Measurements from ENCODE around the gene CAMTA1. TPM values are rescaled to one million over a fixed set of nuclear protein-coding genes. Genes with fewer than 3 reads are reported as not detected.
A peak's percentile ranks its signal among the peaks of the same experiment; 100 is the strongest.

Gene CAMTA1
- polyA plus RNA-seq, 1 donor from 2014 or later: 79.0 TPM

- H3K4me1 Mint-ChIP-seq: no peaks in the 10 kb centered on the region
- H3K4me3 Mint-ChIP-seq: no peak overlapping the region
- H3K27me3 Mint-ChIP-seq: peaks cover 5% of the 10 kb centered on the region
- H3K27ac Mint-ChIP-seq: no peak overlapping the region
- H3K9me3 Mint-ChIP-seq: no peaks in the 10 kb centered on the region
- H3K36me3 Mint-ChIP-seq: no peaks in the 10 kb centered on the region
Observed at GRCh38 chr1:7527733-7528045, 742.4 kb downstream of the CAMTA1 start.

- H3K27ac Mint-ChIP-seq: no peak overlapping the region
- H3K4me3 Mint-ChIP-seq: no peak overlapping the region
- H3K36me3 Mint-ChIP-seq: no peaks in the 10 kb centered on the region
- H3K27me3 Mint-ChIP-seq: peaks cover 5% of the 10 kb centered on the region
- no peaks in the 10 kb centered on the region for H3K4me1 Mint-ChIP-seq
- no peaks in the 10 kb centered on the region for H3K9me3 Mint-ChIP-seq
Observed at GRCh38 chr1:7528386-7529198, 743.3 kb downstream of the CAMTA1 start.

DNA sequence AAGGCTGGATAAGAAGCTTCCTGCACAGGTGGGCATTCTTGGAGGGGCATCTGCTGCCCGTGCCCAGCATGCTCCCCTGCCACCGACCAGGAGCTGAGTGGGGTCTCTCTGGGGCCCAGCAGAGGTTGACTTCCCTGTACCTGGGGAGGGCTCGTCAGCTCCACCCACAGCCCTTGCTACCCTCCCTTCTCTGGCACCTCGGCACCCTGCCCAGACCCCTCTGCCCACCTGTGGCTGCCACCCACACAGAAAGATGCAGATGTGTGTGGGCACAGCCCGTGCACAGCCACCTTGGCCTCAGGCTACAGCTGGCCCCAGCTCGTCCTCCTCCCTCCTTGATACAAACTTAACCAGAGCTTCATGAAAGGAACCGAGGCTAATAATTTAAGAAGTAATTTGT, 744.7 kb downstream of the CAMTA1 start:
- H3K4me1 Mint-ChIP-seq: no peaks in the 10 kb centered on the region
- H3K27me3 Mint-ChIP-seq: peaks cover 3% of the 10 kb centered on the region
- no peak overlapping the region for H3K4me3 Mint-ChIP-seq
- no peaks in the 10 kb centered on the region for H3K9me3 Mint-ChIP-seq
- no peak overlapping the region for H3K27ac Mint-ChIP-seq
- H3K36me3 Mint-ChIP-seq: no peaks in the 10 kb centered on the region

- Mint-ChIP-seq H3K4me3 (no peak overlapping the region), H3K9me3 (no peaks in the 10 kb centered on the region)
Observed at GRCh38 chr1:7531562-7532340, 746.5 kb downstream of the CAMTA1 start.

DNA sequence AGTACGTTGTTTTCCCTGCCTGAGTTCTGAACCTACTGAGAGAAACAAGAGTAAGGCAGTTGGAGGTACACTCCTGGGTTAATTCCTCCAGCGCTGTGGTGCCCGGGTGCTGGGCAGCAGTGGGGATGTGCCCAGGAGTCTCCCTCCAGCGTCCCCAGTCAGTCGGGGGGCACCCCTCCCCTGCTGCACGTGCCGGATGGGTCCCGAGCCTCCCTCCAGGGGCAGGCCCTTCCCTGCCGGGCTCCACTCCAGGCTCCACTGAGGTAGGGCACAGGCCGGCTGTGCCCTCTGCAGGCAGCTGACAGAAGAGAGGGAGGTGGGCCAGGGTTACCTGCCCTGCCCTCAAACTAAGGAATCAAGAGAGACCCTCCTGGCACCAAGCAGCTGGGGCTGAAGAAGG, 747.8 kb downstream of the CAMTA1 start:
- H3K4me1 Mint-ChIP-seq: no peaks in the 10 kb centered on the region
- H3K4me3 Mint-ChIP-seq: no peak overlapping the region
- no peaks in the 10 kb centered on the region for H3K36me3 Mint-ChIP-seq
- H3K9me3 Mint-ChIP-seq: no peaks in the 10 kb centered on the region
- H3K27me3 Mint-ChIP-seq: peaks cover 3% of the 10 kb centered on the region
- peak overlapping the region in 1 of 3 donors; percentile 46 for H3K27ac Mint-ChIP-seq

More at GRCh38 chr1:7531562-7532340, 746.5 kb downstream of the CAMTA1 start:
- Mint-ChIP-seq H3K27me3 (peaks cover 3% of the 10 kb centered on the region), H3K27ac (no peak overlapping the region), H3K4me1 (no peaks in the 10 kb centered on the region), H3K36me3 (no peaks in the 10 kb centered on the region)

GRCh38 chr1:7534061-7534825, 749.0 kb downstream of the CAMTA1 start:
- no peaks in the 10 kb centered on the region for H3K36me3 Mint-ChIP-seq
- H3K4me3 Mint-ChIP-seq: no peak overlapping the region
- no peak overlapping the region for H3K27ac Mint-ChIP-seq
- H3K9me3 Mint-ChIP-seq: no peaks in the 10 kb centered on the region
- peaks cover 3% of the 10 kb centered on the region for H3K27me3 Mint-ChIP-seq
- no peaks in the 10 kb centered on the region for H3K4me1 Mint-ChIP-seq

DNA sequence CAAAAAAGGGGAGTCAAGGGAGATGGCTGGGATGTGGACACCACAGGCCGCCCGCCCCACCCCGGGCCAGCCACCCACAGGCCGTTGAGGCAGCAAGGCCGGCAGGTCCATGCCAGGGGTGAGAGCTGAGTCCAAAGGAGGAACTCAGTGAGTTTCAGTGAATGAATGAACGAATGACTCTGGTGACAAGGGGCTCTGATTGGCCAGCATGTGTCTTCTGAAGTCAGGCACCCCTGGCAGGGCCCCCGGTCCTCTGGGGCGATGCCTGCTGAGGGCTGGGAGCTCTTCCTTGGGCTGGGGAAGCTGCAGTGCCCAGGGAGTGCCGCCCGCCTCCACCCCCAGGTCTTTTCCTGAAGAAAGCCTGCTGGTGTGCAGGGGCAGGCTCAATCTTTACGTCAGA, 749.8 kb downstream of the CAMTA1 start:
- Mint-ChIP-seq H3K9me3 (no peaks in the 10 kb centered on the region), H3K4me3 (no peak overlapping the region), H3K4me1 (no peaks in the 10 kb centered on the region), H3K27ac (no peak overlapping the region), H3K27me3 (no peaks in the 10 kb centered on the region), H3K36me3 (no peaks in the 10 kb centered on the region)

DNA sequence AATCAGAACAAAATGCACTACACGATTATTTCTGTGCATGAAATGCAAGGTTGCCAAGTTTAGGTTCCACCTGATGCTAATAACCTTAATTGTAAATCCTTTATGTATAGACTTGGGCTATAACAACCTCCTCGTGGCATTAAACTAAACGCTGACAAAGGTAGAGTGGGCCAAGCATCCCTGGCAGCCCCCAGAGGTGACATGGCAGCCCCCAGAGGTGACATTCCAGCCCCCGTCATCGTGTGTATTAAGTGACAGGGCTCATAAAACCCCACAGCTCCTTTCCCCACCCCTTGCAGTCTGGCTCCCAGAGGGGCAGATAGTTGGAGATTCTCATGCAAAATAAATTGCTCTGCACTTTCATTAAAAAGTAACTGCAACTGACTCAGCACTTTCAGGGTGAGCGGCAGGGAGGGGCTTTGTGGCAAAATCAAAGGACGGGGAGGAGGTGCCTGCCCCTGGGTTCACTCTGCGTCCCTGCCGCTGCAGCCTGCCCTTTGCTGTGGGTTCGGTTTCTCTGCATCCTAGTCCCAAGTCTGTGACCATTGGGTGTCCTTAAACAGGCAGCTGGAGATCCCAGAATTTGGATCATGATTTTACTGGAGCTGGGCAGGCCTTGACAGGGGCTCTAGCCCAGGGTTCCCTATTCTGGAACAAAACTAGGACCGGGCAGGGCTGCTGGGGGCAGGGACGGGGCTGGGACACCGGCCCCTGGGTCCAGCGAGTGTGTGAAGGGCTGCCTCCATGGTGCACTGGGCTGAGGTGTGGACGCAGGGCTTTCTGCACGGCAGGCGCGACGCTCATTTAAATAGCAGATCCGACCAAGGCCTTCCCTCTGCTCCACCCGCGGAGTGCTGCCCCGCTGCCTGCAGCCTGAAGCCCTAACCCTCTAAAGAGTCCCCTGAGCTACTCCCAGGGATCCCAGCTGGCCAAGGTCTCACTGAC, 751.0 kb downstream of the CAMTA1 start:
- Mint-ChIP-seq H3K36me3 (no peaks in the 10 kb centered on the region), H3K27ac (no peak overlapping the region), H3K9me3 (no peaks in the 10 kb centered on the region), H3K4me1 (no peaks in the 10 kb centered on the region), H3K4me3 (no peak overlapping the region), H3K27me3 (peaks cover 3% of the 10 kb centered on the region)

GRCh38 chr1:7536891-7537591, 751.8 kb downstream of the CAMTA1 start:
- H3K4me1 Mint-ChIP-seq: no peaks in the 10 kb centered on the region
- peak overlapping the region in 1 of 4 donors; percentile 21 for H3K4me3 Mint-ChIP-seq
- no peaks in the 10 kb centered on the region for H3K9me3 Mint-ChIP-seq
- H3K36me3 Mint-ChIP-seq: no peaks in the 10 kb centered on the region
- peaks cover 3% of the 10 kb centered on the region for H3K27me3 Mint-ChIP-seq
- no peak overlapping the region for H3K27ac Mint-ChIP-seq

DNA sequence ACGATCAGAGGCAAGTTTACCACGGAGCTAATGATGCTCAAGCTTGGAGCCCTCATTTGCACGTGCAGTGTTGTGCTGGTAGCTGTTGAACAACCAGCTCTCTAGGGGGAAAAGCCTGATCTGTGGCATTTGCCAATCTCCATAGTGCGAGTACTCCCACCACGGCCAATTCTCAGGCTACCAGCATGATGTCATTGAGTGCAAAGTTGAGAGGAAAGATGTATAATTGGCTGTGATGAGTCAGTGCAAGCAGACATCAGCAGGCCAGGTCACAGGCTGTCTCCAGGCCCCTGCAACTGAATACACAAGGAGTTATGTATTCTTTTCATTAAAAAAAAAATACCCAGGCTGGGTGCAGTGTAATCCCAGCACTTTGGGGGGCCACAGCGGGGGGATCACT, 752.8 kb downstream of the CAMTA1 start:
- Mint-ChIP-seq H3K36me3 (no peaks in the 10 kb centered on the region), H3K4me1 (no peaks in the 10 kb centered on the region), H3K27me3 (peaks cover 3% of the 10 kb centered on the region), H3K4me3 (peak overlapping the region in 1 of 4 donors; percentile 72), H3K27ac (no peak overlapping the region), H3K9me3 (no peaks in the 10 kb centered on the region)

GRCh38 chr1:7538849-7539768, 753.9 kb downstream of the CAMTA1 start:
- no peaks in the 10 kb centered on the region for H3K36me3 Mint-ChIP-seq
- no peaks in the 10 kb centered on the region for H3K4me1 Mint-ChIP-seq
- peaks cover 3% of the 10 kb centered on the region for H3K27me3 Mint-ChIP-seq
- H3K27ac Mint-ChIP-seq: no peak overlapping the region
- no peaks in the 10 kb centered on the region for H3K9me3 Mint-ChIP-seq
- H3K4me3 Mint-ChIP-seq: no peak overlapping the region

- Mint-ChIP-seq H3K4me3 (no peak overlapping the region), H3K27me3 (peaks cover 5% of the 10 kb centered on the region), H3K9me3 (no peaks in the 10 kb centered on the region), H3K27ac (no peak overlapping the region), H3K4me1 (no peaks in the 10 kb centered on the region), H3K36me3 (no peaks in the 10 kb centered on the region)
Observed at GRCh38 chr1:7539769-7540175, 754.5 kb downstream of the CAMTA1 start.

- no peak overlapping the region for H3K27ac Mint-ChIP-seq
- H3K9me3 Mint-ChIP-seq: no peaks in the 10 kb centered on the region
- H3K4me3 Mint-ChIP-seq: no peak overlapping the region
- no peaks in the 10 kb centered on the region for H3K4me1 Mint-ChIP-seq
- peaks cover 5% of the 10 kb centered on the region for H3K27me3 Mint-ChIP-seq
- H3K36me3 Mint-ChIP-seq: no peaks in the 10 kb centered on the region
Observed at GRCh38 chr1:7540816-7541215, 755.6 kb downstream of the CAMTA1 start.
